NCI-H82 treated with DMSO at 0.1 percent for 48 hours (cell line): Measurements from ENCODE around the gene TGFBR1.

Experiments used
- DNase-seq: peaks from one replicate; lab custom pipeline; 2025; ENCODE audit not compliant: unreplicated experiment; lab: John Stamatoyannopoulos, UW

TGFBR1 gene

DNA sequence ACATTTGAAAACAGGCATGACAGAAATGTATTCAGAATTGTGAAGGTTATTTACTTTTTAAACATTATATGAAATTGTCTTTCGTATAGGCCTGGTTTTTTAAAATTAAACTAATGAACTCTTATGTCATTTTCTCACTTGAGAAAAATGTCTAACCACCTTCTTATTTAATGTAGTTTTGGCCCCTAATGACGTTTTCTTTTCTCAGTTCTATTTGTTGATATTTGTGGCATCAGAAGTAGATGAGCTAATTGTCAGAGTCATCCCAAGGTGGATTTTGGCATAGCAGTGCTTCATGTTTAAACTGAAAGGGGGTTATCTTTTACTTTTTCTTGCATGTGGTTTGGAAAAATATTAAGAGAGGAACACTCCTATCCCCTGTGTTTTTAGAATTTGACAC, 28.2 kb downstream of the TGFBR1 start:
- no peak for DNase-seq

DNA sequence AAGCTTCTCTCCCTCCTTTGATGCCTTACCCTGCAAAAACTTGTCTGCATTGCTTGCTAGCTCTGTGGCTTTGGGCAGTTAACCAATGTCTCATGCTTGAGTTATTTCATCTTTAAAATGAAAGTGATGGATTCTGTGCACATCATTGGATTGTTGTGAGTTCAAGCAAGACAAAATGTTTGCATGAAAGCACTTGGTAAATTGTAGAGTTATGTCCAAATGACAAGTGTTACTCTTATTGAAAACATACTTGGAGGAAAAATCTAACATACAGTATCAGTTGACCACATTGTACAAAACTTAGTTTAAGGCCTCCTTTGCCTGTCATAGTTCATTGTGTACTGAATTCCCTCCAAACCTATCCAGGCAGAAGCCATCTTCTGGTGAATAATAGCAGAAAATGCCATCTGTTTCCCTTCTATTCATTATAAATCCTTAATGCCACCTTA, 30.0 kb downstream of the TGFBR1 start:
- no peak for DNase-seq

DNA sequence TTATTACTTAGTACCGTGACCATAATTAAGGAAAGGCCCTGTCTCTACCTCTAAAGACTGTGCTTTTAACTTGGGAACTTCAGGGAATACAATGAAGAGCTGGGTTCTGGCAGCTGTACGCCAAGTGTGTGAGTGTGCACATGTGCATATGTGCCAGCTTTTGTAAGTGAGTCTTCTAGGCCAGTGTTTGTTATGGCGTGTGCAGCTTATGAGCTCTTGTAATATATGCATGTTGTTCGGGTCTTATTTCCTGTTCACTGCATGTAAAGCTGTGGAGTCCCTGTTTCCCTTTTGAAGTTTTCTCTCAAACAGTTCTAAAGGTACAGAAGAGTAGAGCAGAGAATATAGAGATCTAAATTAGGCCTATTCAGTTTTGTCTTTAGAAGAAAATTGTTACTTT, 30.5 kb downstream of the TGFBR1 start:
- DNase-seq: no peak

DNA sequence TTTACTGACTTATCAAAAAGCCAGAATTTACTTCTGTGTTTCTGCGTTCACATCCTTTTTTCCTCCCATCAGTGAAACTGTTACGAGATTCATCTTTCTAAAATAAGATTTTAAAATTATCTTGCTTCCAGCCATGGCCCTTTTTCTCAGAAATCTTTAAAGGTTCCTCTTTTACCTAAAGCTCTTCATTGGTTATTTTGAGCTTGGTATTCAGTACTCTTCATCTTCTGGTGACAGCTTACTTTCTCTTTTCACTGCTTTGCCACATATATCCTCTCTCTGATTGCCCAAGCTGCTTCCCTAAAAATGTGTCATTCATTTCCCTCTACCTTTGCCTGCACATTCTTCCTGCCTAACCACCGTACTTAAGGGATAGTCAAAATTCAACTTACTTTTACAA, 32.3 kb downstream of the TGFBR1 start:
- no peak for DNase-seq

GRCh38 chr9:99137891-99138290, 33.0 kb downstream of the TGFBR1 start:
- DNase-seq: no peak

GRCh38 chr9:99138424-99139284, 33.7 kb downstream of the TGFBR1 start:
- no peak for DNase-seq

- DNase-seq: no peak
Observed at GRCh38 chr9:99139868-99140267, 35.0 kb downstream of the TGFBR1 start.

DNA sequence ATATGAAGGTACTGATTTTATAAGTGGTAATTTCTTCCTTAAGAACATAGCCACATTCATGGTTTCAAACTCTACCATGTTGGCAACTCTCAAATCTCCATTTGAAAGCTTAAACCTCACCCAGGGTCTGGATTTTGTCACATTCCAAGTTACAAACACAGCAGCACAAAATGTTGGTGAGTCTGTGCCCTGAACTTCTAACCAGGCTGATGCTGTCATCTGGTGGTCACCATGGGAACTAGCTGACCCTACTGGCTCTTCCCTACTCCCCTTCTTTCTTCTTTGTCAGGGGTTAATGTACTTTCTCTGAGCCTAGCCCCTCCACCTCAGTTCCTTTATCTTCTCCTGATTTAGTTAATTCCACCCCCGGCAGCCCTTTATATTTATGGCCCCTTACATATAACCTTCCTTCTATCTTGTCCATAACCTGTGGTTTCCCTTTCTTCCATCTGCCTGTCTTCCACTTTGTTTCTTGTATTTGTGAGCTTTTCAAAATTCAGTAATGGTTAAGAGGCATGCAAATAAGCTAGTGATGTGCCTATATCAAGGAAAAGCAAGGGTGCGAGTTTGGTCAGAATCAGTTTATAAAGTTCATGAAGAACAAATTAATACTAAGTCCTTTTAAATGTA, 35.9 kb downstream of the TGFBR1 start:
- no peak for DNase-seq

- no peak for DNase-seq
Observed at GRCh38 chr9:99141849-99142248, 36.9 kb downstream of the TGFBR1 start.

DNA sequence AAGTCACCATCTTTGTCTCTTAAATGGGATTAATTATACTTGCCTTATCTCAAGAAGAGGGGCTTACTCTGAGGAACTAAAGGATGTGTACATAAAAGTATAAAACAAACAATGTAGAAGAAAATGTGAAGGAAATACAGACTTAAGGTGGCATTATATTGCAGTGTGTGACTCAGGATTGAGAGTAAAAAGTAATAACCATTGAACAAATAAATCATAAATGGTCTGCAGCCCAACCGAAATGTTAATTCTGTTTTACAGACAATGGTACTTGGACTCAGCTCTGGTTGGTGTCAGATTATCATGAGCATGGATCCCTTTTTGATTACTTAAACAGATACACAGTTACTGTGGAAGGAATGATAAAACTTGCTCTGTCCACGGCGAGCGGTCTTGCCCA, 37.4 kb downstream of the TGFBR1 start:
- no peak for DNase-seq

GRCh38 chr9:99143655-99144054, 38.7 kb downstream of the TGFBR1 start:
- no peak for DNase-seq

DNA sequence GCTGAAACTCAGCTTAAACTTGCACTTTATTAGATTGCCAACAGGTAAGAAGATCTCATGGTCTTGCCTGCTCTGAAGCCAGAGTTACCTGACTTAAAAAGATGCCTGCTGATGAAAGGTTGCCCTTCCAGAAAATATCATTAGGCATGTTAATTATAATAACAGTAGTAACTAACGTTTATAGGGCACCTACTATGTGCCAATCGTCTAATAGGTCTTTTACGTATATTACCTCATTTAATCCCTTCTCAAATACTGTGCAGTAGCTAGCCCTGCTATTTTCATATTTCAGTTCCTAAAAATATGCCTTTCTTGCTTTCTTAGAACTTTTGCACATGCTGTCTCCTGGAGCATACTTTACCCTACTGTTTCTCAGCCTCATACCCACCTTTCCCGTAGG, 40.1 kb downstream of the TGFBR1 start:
- no peak for DNase-seq

- DNase-seq: no peak
Observed at GRCh38 chr9:99146574-99146973, 41.7 kb downstream of the TGFBR1 start.

DNA sequence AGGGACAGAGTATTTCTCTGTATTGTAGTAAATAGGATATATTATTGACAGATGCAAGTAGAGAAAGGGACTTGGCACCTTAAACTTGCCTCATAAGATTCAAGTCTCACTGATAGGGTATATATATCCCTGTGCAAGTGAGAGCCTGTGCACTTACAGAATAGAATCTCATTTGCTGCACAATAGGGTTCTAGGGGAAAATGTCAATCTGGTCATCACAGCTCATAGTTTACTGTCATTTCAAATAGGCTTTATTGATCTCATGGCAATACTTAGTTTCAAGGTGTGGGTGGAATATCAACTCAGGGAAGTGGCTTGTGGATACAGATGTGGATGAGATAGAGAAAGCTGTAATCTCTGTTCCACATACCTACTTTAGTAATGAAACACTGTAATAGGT, 42.3 kb downstream of the TGFBR1 start:
- DNase-seq: no peak

DNA sequence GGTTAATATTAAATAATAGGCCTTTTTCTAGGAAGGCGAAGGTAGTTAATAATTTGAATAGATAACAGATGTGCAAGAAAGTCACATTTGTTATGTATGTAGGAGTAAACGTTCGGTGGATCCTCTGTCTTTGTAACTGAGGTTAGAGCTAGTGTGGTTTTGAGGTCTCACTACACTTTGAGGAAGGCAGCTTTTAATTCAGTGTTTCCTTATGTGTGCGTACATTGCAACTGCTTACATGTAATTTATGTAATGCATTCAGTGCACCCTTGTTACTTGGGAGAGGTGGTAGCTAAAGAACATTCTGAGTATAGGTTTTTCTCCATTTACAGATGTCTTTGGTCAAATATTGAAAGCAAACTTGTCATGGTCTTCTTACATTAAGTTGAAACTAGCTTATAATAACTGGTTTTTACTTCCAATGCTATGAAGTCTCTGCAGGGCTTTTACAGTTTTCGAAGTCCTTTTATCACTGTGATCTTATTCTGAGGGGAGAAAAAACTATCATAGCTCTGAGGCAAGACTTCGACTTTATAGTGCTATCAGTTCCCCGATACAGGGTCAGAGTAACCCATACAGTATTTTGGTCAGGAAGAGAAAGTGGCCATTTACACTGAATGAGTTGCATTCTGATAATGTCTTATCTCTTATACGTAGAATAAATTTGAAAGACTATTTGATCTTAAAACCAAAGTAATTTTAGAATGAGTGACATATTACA, 45.7 kb downstream of the TGFBR1 start:
- DNase-seq: no peak

- DNase-seq: no peak
Observed at GRCh38 chr9:99154356-99154755, 49.4 kb downstream of the TGFBR1 start.

DNA sequence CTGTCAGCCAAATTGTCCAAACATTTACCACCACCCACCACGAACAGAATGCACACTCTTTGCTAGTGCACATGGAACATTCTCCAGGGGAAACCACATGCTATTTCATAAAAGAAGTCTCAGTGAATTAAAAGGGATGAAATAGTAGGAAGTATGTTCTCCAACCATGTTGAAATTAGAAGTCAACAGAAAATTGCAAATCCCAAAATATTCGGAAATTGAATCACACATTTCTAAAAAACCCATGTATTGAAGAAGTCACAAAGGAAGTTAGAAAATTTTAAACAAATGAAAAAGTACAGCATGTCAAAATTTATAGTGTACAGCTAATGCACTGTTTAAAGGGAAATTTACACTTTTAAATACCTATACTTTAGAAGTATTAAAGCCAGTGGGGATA, 50.8 kb downstream of the TGFBR1 start:
- DNase-seq: no peak

DNA sequence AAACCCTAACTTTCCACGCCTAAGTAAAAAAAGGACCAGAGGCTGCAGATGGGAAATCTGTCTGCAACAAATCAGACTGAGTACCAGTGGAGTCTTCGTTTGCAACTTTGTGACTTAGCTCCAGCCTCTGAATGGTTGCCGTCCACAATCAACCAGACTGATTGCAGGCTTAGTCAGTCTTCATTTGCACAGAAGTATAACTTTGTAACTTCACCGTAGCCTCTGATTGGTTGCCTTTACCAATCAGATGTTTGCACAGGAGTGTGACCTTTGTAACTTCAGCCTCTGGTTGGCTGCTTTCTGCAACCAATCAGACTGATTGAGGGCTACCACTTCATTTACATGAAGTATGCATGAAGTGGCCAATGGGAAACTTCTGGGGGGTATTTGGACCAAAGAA, 53.7 kb downstream of the TGFBR1 start:
- DNase-seq: no peak

DNA sequence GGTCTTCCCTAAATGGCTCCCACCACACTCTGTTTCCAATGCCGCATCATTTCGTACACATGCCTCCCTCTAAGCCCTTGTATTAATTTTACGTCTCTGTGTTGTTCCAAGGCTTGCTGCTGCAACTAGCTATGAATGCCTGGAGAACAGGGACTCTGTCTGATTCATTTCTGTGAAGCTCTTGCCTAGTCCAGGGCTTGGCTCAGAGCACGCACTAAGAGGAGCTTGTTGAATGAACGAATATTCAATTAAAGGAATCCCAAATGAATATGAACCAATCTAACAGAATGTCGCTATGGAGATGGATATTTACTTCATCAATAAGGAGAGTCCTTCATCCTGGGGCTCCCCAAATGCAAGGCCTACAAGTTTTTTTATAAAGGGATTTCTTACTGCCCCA, 55.3 kb downstream of the TGFBR1 start:
- DNase-seq: no peak

DNA sequence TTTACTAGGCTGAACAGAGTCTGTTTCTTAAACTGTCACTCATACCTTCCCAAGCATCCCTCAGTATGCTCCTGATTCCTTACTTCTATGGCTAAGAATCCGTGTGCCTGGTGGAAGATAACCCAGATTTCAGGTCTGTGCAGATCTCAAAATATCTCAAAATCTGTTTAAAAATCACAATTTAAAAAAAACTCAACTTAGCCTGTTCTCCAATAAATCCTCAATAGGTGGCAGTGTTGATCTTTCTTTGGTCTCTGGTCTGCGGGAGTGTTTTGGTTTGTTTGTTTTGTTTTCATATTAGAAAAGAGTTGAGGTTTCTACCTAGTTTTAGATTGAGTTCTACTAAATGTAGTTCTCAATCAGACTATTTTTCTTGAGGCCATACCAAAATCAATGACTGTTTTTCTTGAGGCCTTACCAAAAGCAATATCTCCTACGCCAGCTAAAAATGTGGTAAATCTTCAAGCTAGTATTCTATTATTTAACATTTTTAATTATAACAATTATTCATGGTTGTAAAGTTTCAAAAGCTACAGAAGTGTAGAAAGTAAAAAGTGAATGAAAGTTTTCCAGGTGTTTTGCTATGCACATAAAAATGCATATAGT, 57.9 kb downstream of the TGFBR1 start:
- DNase-seq: peak; percentile 63

DNA sequence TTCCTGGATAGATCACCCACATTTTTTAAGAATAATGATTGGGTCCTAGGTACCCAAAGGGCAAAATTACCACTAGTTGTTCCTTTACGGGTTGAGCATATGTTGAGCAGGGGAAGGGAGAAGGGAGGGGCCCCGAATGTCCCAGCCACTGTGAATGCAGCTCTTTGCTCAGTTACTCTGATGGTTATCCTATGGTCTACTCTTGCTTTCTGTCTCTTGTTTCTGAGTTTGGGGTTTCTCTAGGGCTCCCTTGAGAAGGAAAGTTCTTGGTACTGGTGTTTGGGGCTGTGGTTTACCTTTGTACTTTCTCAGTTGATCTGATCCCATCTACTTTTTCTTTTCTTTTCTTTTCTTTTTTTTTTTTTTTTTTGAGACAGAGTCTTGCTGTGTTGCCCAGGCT, 61.2 kb downstream of the TGFBR1 start:
- DNase-seq: no peak

DNA sequence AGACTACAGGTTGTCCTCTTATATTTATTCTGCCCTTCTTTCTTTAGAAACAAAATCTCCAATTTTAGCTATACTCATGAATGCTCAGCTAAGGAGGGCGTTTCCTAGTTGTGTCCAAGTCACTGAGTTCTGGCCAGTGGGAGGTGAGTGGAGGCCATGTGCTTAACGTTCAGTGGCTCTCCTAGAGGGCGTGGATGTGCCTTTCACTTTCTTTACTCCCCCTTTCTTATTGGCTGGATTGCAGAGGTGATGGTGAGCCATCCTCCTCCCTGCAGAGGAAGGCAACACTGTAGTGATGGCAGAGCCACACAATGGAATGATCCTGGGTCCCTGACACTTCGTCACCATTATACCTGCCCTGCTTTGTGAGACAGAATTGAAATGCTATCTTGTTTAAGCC, 62.2 kb downstream of the TGFBR1 start:
- DNase-seq: peak; percentile 61
